ENCODE data around the gene OXT. TPM values are rescaled to one million over a fixed set of nuclear protein-coding genes. Genes with fewer than 3 reads are reported as not detected.

OXT gene
- total and polyA plus RNA-seq, 2 of the 13 experiments (the other 11 are each of a cell fraction or from before 2014, with no cell fraction given), result not detected

DNA sequence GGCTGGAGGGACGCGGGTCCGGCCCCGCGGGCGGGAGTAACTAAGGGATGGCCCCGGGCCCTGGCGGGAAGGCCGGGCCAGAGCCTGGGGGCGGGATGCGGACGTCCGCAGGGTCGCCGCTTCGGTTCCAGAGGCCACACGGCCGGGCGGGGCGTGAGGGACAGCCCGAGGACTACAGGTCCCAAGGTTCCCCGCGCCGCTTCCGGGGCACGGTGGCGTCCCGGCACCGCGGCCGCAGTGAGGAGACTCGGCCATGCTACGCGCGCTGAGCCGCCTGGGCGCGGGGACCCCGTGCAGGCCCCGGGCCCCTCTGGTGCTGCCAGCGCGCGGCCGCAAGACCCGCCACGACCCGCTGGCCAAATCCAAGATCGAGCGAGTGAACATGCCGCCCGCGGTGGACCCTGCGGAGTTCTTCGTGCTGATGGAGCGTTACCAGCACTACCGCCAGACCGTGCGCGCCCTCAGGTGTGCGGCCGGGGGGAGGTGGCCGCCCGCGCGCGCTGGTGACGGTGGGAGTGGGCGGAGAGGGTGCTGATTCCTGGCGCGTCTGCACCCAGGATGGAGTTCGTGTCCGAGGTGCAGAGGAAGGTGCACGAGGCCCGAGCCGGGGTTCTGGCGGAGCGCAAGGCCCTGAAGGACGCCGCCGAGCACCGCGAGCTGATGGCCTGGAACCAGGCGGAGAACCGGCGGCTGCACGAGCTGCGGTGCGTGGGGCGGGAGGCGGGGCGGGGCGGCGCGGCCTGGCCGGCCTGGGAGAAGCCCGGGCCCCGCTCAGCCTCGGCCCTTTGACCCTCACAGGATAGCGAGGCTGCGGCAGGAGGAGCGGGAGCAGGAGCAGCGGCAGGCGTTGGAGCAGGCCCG lies 25.4 kb upstream of the OXT start, which contains the start of gene MRPS26 (continued):
- TF ChIP-seq ZSCAN20 (CRISPR knock-in tag; IDR thresholded peaks at IDR 0.05; ENCODE audit: borderline replicate concordance) (peak; percentile 81), AHDC1 (CRISPR knock-in tag; IDR thresholded peaks at IDR 0.05; ENCODE audit: borderline replicate concordance) (0 out of 2 replicates have a peak, but pooled peaks have one; percentile 39), PCBP2 (optimal IDR thresholded peaks at IDR 0.05; ENCODE audit: low read depth, low read length, poor library complexity, severe bottlenecking) (no peak), KLF9 (CRISPR knock-in tag; IDR thresholded peaks at IDR 0.05; ENCODE audit: low read depth) (0 out of 2 replicates have a peak, but pooled peaks have one; percentile 74), SMAD3 (CRISPR knock-in tag; IDR thresholded peaks at IDR 0.05) (peak; percentile 81), ZNF781 (CRISPR knock-in tag; IDR thresholded peaks at IDR 0.05; ENCODE audit: borderline replicate concordance, not compliant biosample characterization) (peak; percentile 20), SOX13 (IDR thresholded peaks at IDR 0.05) (peak; percentile 26; the same call in 1 of the 2 replicates), SOX13 (CRISPR knock-in tag; conservative IDR thresholded peaks at IDR 0.05 in 1 of 2, IDR thresholded peaks at IDR 0.05 in 1 of 2) (no peak; a peak in 1 of 4 replicates), ZNF263 (CRISPR knock-in tag; IDR thresholded peaks at IDR 0.05) (peak; percentile 70), ZNF879 (CRISPR knock-in tag; IDR thresholded peaks at IDR 0.05) (peak; percentile 96), HDAC6 (IDR thresholded peaks at IDR 0.05; ENCODE audit: low read depth, low read length) (0 out of 2 replicates have a peak, but pooled peaks have one; percentile 49), ZNF382 (CRISPR knock-in tag; IDR thresholded peaks at IDR 0.05; ENCODE audit: borderline replicate concordance) (no peak), ZNF510 (CRISPR knock-in tag; IDR thresholded peaks at IDR 0.05; ENCODE audit: low read depth) (no peak; the same call in 1 of the 2 replicates), CEBPG (CRISPR knock-in tag; IDR thresholded peaks at IDR 0.05) (no peak; the same call in 1 of the 2 replicates)
- TF ChIP-seq, protein P1, sequence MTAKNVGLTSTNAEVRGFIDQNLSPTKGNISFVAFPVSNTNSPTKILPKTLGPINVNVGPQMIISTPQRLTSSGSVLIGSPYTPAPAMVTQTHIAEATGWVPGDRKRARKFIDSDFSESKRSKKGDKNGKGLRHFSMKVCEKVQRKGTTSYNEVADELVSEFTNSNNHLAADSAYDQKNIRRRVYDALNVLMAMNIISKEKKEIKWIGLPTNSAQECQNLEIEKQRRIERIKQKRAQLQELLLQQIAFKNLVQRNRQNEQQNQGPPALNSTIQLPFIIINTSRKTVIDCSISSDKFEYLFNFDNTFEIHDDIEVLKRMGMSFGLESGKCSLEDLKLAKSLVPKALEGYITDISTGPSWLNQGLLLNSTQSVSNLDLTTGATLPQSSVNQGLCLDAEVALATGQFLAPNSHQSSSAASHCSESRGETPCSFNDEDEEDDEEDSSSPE (CRISPR knock-in tag; IDR thresholded peaks at IDR 0.05), result peak; percentile 83
- TF ChIP-seq, protein P2, sequence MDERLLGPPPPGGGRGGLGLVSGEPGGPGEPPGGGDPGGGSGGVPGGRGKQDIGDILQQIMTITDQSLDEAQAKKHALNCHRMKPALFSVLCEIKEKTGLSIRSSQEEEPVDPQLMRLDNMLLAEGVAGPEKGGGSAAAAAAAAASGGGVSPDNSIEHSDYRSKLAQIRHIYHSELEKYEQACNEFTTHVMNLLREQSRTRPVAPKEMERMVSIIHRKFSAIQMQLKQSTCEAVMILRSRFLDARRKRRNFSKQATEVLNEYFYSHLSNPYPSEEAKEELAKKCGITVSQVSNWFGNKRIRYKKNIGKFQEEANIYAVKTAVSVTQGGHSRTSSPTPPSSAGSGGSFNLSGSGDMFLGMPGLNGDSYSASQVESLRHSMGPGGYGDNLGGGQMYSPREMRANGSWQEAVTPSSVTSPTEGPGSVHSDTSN (CRISPR knock-in tag; IDR thresholded peaks at IDR 0.05), result no peak
- TF ChIP-seq, protein P3, sequence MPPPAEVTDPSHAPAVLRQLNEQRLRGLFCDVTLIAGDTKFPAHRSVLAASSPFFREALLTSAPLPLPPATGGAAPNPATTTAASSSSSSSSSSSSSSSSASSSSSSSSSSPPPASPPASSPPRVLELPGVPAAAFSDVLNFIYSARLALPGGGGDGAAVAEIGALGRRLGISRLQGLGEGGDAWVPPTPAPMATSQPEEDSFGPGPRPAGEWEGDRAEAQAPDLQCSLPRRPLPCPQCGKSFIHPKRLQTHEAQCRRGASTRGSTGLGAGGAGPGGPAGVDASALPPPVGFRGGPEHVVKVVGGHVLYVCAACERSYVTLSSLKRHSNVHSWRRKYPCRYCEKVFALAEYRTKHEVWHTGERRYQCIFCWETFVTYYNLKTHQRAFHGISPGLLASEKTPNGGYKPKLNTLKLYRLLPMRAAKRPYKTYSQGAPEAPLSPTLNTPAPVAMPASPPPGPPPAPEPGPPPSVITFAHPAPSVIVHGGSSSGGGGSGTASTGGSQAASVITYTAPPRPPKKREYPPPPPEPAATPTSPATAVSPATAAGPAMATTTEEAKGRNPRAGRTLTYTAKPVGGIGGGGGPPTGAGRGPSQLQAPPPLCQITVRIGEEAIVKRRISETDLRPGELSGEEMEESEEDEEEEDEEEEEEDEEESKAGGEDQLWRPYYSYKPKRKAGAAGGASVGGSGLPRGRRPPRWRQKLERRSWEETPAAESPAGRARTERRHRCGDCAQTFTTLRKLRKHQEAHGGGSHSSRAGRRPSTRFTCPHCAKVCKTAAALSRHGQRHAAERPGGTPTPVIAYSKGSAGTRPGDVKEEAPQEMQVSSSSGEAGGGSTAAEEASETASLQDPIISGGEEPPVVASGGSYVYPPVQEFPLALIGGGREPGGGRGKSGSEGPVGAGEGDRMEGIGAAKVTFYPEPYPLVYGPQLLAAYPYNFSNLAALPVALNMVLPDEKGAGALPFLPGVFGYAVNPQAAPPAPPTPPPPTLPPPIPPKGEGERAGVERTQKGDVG (CRISPR knock-in tag; IDR thresholded peaks at IDR 0.05; ENCODE audit: borderline replicate concordance), result peak; percentile 78; the same call in 1 of the 2 replicates
